Peyer's patch (tissue), 4 donors: Measurements from ENCODE around the gene ZNF276. TPM values are rescaled to one million over a fixed set of nuclear protein-coding genes. Genes with fewer than 3 reads are reported as not detected.
A peak's percentile ranks its signal among the peaks of the same experiment; 100 is the strongest.
"Not testable (repeated sequence)": the region's sequence is repeated elsewhere in the genome, so short reads cannot be mapped to it uniquely, and the experiment has no call there.

Experiments used
- DNase-seq, 3 donors: peaks; one replicate each; pipeline ENCODE4 v3.0.0-alpha.2; 2017 to 2019
- H3K27ac ChIP-seq, 4 donors: fragments of 200-600 bp; sonication (generic); one replicate each; pipeline ENCODE4 v1.5.1; 2016 to 2019
- H3K27me3 ChIP-seq, 2 donors: fragments of 200-600 bp; sonication (generic); one replicate each; pipeline ENCODE4 v1.5.1; 2019
- H3K36me3 ChIP-seq, 3 donors: fragments of 200-600 bp; sonication (generic); one replicate each; pipeline ENCODE4 v1.5.1; 2016 to 2019
- H3K4me1 ChIP-seq, 4 donors: fragments of 200-600 bp; sonication (generic); one replicate each; pipeline ENCODE4 v1.5.1; 2016 to 2019
- H3K4me3 ChIP-seq, 4 donors: fragments of 200-600 bp; sonication (generic); 1 replicate in 3 of 4; 2 replicates in 1 of 4; pipeline ENCODE4 v1.5.1; 2016 to 2019; ENCODE audit warnings: mild to moderate bottlenecking in 1 of 4
- H3K9me3 ChIP-seq, 4 donors: fragments of 200-600 bp; sonication (generic); one replicate each; pipeline ENCODE4 v1.5.1; 2016 to 2019; ENCODE audit warnings: mild to moderate bottlenecking in 1 of 4
- CTCF ChIP-seq, 6 experiments: fragments of 450-650 bp in 4 of 6; fragments of 200-600 bp in 2 of 6; sonication (generic) in 1 of 6; IDR thresholded peaks; one replicate each; pipeline ENCODE4 v1.5.1; 2017 to 2019; ENCODE audit warnings: antibody characterized with exemption in 6 of 6, mild to moderate bottlenecking in 3 of 6, moderate library complexity in 1 of 6
- POLR2A ChIP-seq, 2 donors: fragments of 450-650 bp; IDR thresholded peaks; one replicate each; pipeline ENCODE4 v1.5.1; 2017; ENCODE audit warnings: antibody characterized with exemption in 2 of 2, mild to moderate bottlenecking in 2 of 2, moderate library complexity in 2 of 2
- total RNA-seq, 4 donors: library from RNA; depleted of rRNA; stranded (reverse); fragments of >200 nt; gene quantifications; one replicate each; pipeline ENCODE4 v1.1.0, GENCODE V29; 2016

The ZNF276 gene
- total RNA-seq, 4 donors from 2014 or later = 59.0 to 270 (median 125) TPM

DNA sequence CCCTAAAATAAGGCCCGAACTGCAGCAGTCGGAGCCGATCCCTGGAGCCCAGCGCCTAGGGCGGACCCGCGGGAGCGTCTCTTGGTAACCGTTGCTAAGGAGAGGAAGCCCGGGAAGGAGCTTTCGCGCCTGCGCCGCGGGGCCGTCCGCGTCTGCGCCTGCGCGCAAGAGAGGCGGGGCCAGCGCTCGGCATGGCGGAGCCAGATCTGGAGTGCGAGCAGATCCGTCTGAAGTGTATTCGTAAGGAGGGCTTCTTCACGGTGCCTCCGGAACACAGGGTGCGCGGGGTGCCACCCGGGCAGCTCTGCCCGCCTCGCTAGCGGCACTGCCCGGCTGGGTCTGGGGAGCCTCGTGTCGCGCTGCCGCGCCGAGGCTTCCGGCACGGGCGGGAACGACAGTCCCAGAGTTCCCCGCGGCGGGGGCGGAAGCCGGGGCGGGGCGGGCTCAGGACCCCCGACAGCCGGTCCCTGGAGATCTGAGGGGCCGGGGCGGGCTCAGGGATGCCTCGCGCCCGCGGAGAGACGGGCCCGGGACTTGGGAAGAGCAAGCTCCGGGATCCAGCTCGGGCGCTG lies 34.7 kb upstream of the ZNF276 start, which contains the start of gene CDK10:
CDK10 (plus strand) TSS at position 170 of the 572 bp plus-strand sequence; CDS start at position 192, 22 bp downstream.
- H3K27me3 ChIP-seq = no peaks in the 10 kb centered on the region
- peak; percentile 74 to 95 (median 95) for DNase-seq
- H3K9me3 ChIP-seq = no peaks in the 10 kb centered on the region
- peaks cover 0 to 20% (median 3%) of the 10 kb centered on the region in 3 donors for H3K36me3 ChIP-seq
- H3K4me3 ChIP-seq = peak within 1 kb of the TSS; percentile 76 to 88 (median 81)
- H3K4me1 ChIP-seq = peaks cover 3 to 16% (median 8%) of the 10 kb centered on the region in 4 donors
- peak; percentile 43 to 80 for TF ChIP-seq POLR2A (IDR thresholded peaks at IDR 0.05)
- TF ChIP-seq CTCF (IDR thresholded peaks at IDR 0.05) = no peak
- peak within 1 kb of the TSS; percentile 82 to 93 (median 90) for H3K27ac ChIP-seq

DNA sequence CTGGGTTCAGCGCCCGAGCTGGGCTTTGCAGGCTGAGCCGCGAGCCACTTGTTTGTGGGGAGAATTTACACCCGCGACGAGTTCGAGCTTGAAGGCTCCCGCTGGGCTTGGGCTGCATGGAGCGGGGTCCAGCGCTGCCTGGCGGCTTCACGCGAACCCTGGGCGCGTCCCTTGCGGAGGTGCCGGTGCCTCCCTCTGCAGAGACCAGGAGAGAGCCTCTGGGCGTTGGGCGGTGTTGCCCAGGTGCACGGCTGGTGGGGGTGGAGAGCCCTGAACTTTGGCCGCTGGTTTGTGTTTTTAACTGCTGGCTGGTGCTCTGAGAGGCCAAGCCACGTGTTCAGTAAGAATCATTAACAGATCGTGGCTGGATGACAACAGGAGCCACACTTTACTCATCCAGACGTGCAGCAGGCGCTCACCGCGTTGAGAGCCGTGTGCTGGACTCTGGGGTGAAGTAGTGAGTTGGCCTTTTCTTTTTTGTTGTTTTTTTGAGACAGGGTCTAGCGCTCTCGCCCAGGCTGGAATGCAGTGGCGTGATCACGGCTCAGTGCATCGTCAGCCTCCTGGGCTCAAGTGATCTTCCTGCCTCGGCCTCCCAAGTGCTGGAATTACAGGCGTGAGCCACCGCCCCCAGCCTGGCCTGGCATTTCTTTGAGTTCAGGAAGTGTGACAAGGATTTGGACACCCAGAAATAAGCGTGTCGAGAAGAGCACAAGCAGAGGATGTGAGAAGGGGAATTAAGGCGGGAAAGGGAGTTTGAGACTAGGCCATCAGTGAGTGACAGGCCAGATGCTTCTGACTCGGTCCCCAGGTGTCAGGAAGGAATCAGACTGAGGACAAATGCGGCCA lies 34.0 kb upstream of the ZNF276 start:
- Histone ChIP-seq H3K36me3 (peaks cover 0 to 27% (median 3%) of the 10 kb centered on the region in 3 donors), H3K27me3 (no peaks in the 10 kb centered on the region), H3K4me3 (peak overlapping the region; percentile 76 to 88 (median 81)), H3K9me3 (no peaks in the 10 kb centered on the region), H3K27ac (peak overlapping the region; percentile 82 to 93 (median 90)), H3K4me1 (peaks cover 3 to 16% (median 8%) of the 10 kb centered on the region in 4 donors)
- peak in 2 of 3 donors; percentile 90 to 93 for DNase-seq
- peak in 2 of 6 experiments; percentile 2 to 9 for TF ChIP-seq CTCF (IDR thresholded peaks at IDR 0.05)
- peak; percentile 90 to 92 for TF ChIP-seq POLR2A (IDR thresholded peaks at IDR 0.05)

DNA sequence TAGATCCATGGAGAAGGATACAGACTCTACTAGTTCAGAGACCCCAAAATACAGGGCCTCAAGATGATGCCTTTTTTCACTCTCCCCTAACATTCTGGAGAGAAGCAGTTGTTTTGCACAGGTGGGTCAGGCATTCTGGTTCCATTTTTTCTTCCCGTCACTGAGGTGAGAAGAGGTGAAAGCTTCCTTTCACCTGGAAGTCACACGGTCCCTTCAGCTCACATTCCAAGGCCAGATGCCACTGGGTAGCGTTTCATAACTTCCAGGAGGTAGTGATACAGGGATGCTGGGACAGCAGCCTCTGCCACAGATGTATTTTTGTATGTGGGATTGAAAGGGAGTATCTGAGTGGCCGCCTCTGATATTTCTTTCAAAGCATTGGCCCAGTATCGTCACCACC lies 32.9 kb upstream of the ZNF276 start:
- no peaks in the 10 kb centered on the region for H3K27me3 ChIP-seq
- peaks cover 3 to 16% (median 8%) of the 10 kb centered on the region in 4 donors for H3K4me1 ChIP-seq
- H3K36me3 ChIP-seq = peaks cover 0 to 38% (median 3%) of the 10 kb centered on the region in 3 donors
- DNase-seq = no peak
- no peak overlapping the region for H3K4me3 ChIP-seq
- H3K27ac ChIP-seq = peak overlapping the region in 2 of 4 donors; percentile 41 to 93
- H3K9me3 ChIP-seq = no peaks in the 10 kb centered on the region
- TF ChIP-seq CTCF (IDR thresholded peaks at IDR 0.05) = no peak
- TF ChIP-seq POLR2A (IDR thresholded peaks at IDR 0.05) = no peak

DNA sequence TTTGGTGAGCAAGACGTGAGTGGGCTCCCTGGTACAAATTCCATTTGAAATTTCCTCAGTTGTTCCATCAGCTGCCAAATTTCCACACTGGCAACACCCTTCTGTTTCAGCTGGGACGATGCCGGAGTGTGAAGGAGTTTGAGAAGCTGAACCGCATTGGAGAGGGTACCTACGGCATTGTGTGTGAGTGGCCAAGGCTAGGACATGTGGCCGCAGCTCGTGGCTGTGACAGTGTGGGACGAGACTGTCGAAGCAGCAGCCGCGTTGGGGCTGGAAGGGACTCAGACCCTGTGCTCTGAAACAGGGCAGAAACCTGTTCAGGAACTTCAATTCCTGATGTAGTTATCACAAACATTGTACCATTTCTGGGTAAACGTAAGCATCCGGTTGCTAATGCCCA lies 32.2 kb upstream of the ZNF276 start:
- no peak for DNase-seq
- H3K4me3 ChIP-seq = no peak overlapping the region
- H3K36me3 ChIP-seq = peaks cover 0 to 45% (median 3%) of the 10 kb centered on the region in 3 donors
- H3K27ac ChIP-seq = no peak overlapping the region
- no peak for TF ChIP-seq POLR2A (IDR thresholded peaks at IDR 0.05)
- TF ChIP-seq CTCF (IDR thresholded peaks at IDR 0.05) = no peak
- peaks cover 3 to 16% (median 8%) of the 10 kb centered on the region in 4 donors for H3K4me1 ChIP-seq
- no peaks in the 10 kb centered on the region for H3K9me3 ChIP-seq
- no peaks in the 10 kb centered on the region for H3K27me3 ChIP-seq

DNA sequence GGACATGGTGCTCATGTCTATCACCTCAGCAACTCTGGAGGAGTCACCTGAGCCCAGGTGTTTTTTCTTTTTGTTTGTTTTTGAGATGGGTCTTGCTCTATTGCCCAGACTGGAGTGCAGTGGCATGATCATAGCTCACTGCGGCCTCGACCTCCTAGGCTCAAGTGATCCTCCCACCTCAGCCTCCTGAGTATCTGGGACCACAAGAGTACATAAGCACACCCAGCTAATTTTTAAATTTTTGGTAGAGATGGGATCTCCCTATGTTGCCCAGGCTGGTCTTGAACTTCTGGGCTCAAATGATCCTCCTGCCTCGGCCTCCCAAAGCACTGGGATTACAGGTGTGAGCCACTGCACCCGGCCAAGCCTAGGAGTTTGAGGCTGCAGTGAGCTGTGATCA lies 31.7 kb upstream of the ZNF276 start:
- not testable (repeated sequence) for DNase-seq, H3K27me3 ChIP-seq, H3K4me3 ChIP-seq, H3K27ac ChIP-seq, H3K9me3 ChIP-seq
- H3K36me3 ChIP-seq = peaks cover 0 to 50% (median 3%) of the 10 kb centered on the region in 3 donors
- H3K4me1 ChIP-seq = peaks cover 3 to 16% (median 8%) of the 10 kb centered on the region in 4 donors
